Astrocyte (in vitro differentiated cells and primary cell): ENCODE data around the gene KATNB1. TPM values are rescaled to one million over a fixed set of nuclear protein-coding genes. Genes with fewer than 3 reads are reported as not detected.

ENCODE experiments used
- DNase-seq: peaks from one replicate; pipeline ENCODE4 v3.0.0-alpha.2; 2010; ENCODE audit warnings: low read depth
- FAIRE-seq: peaks from 2 replicates; lab custom pipeline; 2011; peaks lifted over from hg19 to GRCh38; lab: Jason Lieb, UNC
- H2AFZ ChIP-seq: 2 replicates; pipeline ENCODE4 v1.6.0; 2012; ENCODE audit warnings: low read depth, low read length, inconsistent platforms
- H3K27ac ChIP-seq: 2 replicates; pipeline ENCODE4 v1.5.1; 2011; ENCODE audit warnings: low read depth, low read length, inconsistent platforms
- H3K27me3 ChIP-seq: 2 replicates; pipeline ENCODE4 v1.6.0; 2011; ENCODE audit warnings: low read length, inconsistent platforms; ENCODE audit not compliant: insufficient read depth
- H3K36me3 ChIP-seq: 2 replicates; pipeline ENCODE4 v1.5.1; 2011; ENCODE audit warnings: low read length, inconsistent platforms; ENCODE audit not compliant: insufficient read depth
- H3K4me1 ChIP-seq: 2 replicates; pipeline ENCODE4 v1.5.1; 2011; ENCODE audit warnings: low read length, inconsistent platforms; ENCODE audit not compliant: insufficient read depth
- H3K4me2 ChIP-seq: 2 replicates; pipeline ENCODE4 v1.6.0; 2012; ENCODE audit warnings: low read length, inconsistent platforms
- H3K4me3 ChIP-seq: 2 replicates; pipeline ENCODE4 v1.5.1; 2011; ENCODE audit warnings: low read depth, mild to moderate bottlenecking, low read length, inconsistent platforms; ENCODE audit not compliant: insufficient read depth
- H3K79me2 ChIP-seq: 2 replicates; pipeline ENCODE4 v1.6.0; 2012; ENCODE audit warnings: mild to moderate bottlenecking, low read length, inconsistent platforms; ENCODE audit not compliant: insufficient read depth
- H3K9ac ChIP-seq: 2 replicates; pipeline ENCODE4 v1.6.0; 2012; ENCODE audit warnings: mild to moderate bottlenecking, low read length, inconsistent platforms
- H3K9me3 ChIP-seq: 2 replicates; pipeline ENCODE4 v1.5.1; 2012; ENCODE audit warnings: low read depth, mild to moderate bottlenecking, low read length, inconsistent platforms; ENCODE audit not compliant: insufficient read depth
- H4K20me1 ChIP-seq: 2 replicates; pipeline ENCODE4 v1.6.0; 2012; ENCODE audit warnings: low read length, inconsistent platforms; ENCODE audit not compliant: insufficient read depth
- H3K27ac Mint-ChIP-seq: one replicate; pipeline ENCODE4 v1.8.0; 2021; ENCODE audit warnings: mild to moderate bottlenecking, mixed read lengths; ENCODE audit not compliant: unreplicated experiment
- H3K27me3 Mint-ChIP-seq: one replicate; pipeline ENCODE4 v1.8.0; 2021; ENCODE audit warnings: low read depth, mixed read lengths; ENCODE audit not compliant: unreplicated experiment
- H3K36me3 Mint-ChIP-seq: one replicate; pipeline ENCODE4 v1.8.0; 2021; ENCODE audit warnings: low read depth, mixed read lengths; ENCODE audit not compliant: unreplicated experiment
- H3K4me1 Mint-ChIP-seq: one replicate; pipeline ENCODE4 v1.8.0; 2021; ENCODE audit warnings: low read depth, mixed read lengths; ENCODE audit not compliant: unreplicated experiment
- H3K4me3 Mint-ChIP-seq: one replicate; pipeline ENCODE4 v1.8.0; 2021; ENCODE audit warnings: mild to moderate bottlenecking, moderate library complexity, mixed read lengths; ENCODE audit not compliant: unreplicated experiment
- H3K9me3 Mint-ChIP-seq: one replicate; pipeline ENCODE4 v1.8.0; 2021; ENCODE audit warnings: mild to moderate bottlenecking, mixed read lengths; ENCODE audit not compliant: unreplicated experiment
- CTCF ChIP-seq: IDR thresholded peaks from 2 replicates; pipeline ENCODE4 v1.5.1; 2011; ENCODE audit warnings: low read depth, mild to moderate bottlenecking, inconsistent platforms, low read length, moderate library complexity; ENCODE audit not compliant: insufficient read depth
- EZH2 ChIP-seq: IDR thresholded peaks from 2 replicates; pipeline ENCODE4 v1.6.1; 2012; ENCODE audit warnings: mild to moderate bottlenecking, low read length, inconsistent platforms; ENCODE audit not compliant: insufficient read depth
- total RNA-seq: library from RNA; stranded (reverse); gene quantifications from 2 replicates; pipeline ENCODE4 v1.2.1, GENCODE V29; 2021

Gene KATNB1
- total RNA-seq, 1 donor from 2014 or later = 28.6 TPM

GRCh38 chr16:57725554-57725953 is 10.0 kb upstream of the KATNB1 start:
- H3K9me3 ChIP-seq = no peaks in the 10 kb centered on the region
- no peaks in the 10 kb centered on the region for H3K27me3 ChIP-seq
- no peak overlapping the region for H3K4me2 ChIP-seq
- H3K4me1 Mint-ChIP-seq = no peaks in the 10 kb centered on the region
- H3K79me2 ChIP-seq = no peaks in the 10 kb centered on the region
- DNase-seq = no peak
- H3K9me3 Mint-ChIP-seq = no peaks in the 10 kb centered on the region
- H3K4me3 ChIP-seq = no peak overlapping the region
- H3K36me3 ChIP-seq = no peaks in the 10 kb centered on the region
- no peak overlapping the region for H3K9ac ChIP-seq
- H3K4me1 ChIP-seq = no peaks in the 10 kb centered on the region
- no peak for TF ChIP-seq EZH2
- H3K27ac Mint-ChIP-seq = no peak overlapping the region
- H3K27me3 Mint-ChIP-seq = peaks cover 11% of the 10 kb centered on the region
- H3K36me3 Mint-ChIP-seq = no peaks in the 10 kb centered on the region
- H3K4me3 Mint-ChIP-seq = no peak overlapping the region
- no peak for FAIRE-seq
- no peak overlapping the region for H2AFZ ChIP-seq
- H3K27ac ChIP-seq = no peak overlapping the region
- no peaks in the 10 kb centered on the region for H4K20me1 ChIP-seq

GRCh38 chr16:57725976-57726375 is 9.6 kb upstream of the KATNB1 start:
- FAIRE-seq (no peak), DNase-seq (no peak)
- no peak for TF ChIP-seq CTCF
- TF ChIP-seq EZH2 = no peak
- Mint-ChIP-seq H3K27ac (no peak overlapping the region), H3K9me3 (no peaks in the 10 kb centered on the region), H3K4me3 (no peak overlapping the region), H3K36me3 (no peaks in the 10 kb centered on the region), H3K4me1 (no peaks in the 10 kb centered on the region), H3K27me3 (peaks cover 11% of the 10 kb centered on the region)
- no peaks in the 10 kb centered on the region for H3K27me3 ChIP-seq
- H3K4me2 ChIP-seq = no peak overlapping the region
- H2AFZ ChIP-seq = no peak overlapping the region
- H3K36me3 ChIP-seq = no peaks in the 10 kb centered on the region
- H3K79me2 ChIP-seq = no peaks in the 10 kb centered on the region
- H4K20me1 ChIP-seq = no peaks in the 10 kb centered on the region
- H3K4me3 ChIP-seq = no peak overlapping the region
- no peaks in the 10 kb centered on the region for H3K4me1 ChIP-seq
- H3K9ac ChIP-seq = no peak overlapping the region
- no peaks in the 10 kb centered on the region for H3K9me3 ChIP-seq
- H3K27ac ChIP-seq = no peak overlapping the region

- Mint-ChIP-seq H3K4me1 (no peaks in the 10 kb centered on the region), H3K36me3 (no peaks in the 10 kb centered on the region), H3K27ac (no peak overlapping the region), H3K4me3 (no peak overlapping the region), H3K9me3 (no peaks in the 10 kb centered on the region), H3K27me3 (peaks cover 11% of the 10 kb centered on the region)
- H3K4me1 ChIP-seq = no peaks in the 10 kb centered on the region
- no peaks in the 10 kb centered on the region for H3K27me3 ChIP-seq
- no peak overlapping the region for H3K27ac ChIP-seq
- H3K79me2 ChIP-seq = no peaks in the 10 kb centered on the region
- DNase-seq (no peak), FAIRE-seq (no peak)
- no peak overlapping the region for H3K4me2 ChIP-seq
- no peak overlapping the region for H2AFZ ChIP-seq
- H4K20me1 ChIP-seq = no peaks in the 10 kb centered on the region
- no peaks in the 10 kb centered on the region for H3K9me3 ChIP-seq
- H3K36me3 ChIP-seq = no peaks in the 10 kb centered on the region
- TF ChIP-seq CTCF = no peak
- no peak for TF ChIP-seq EZH2
- H3K9ac ChIP-seq = no peak overlapping the region
- H3K4me3 ChIP-seq = no peak overlapping the region
These were observed 9.1 kb upstream of the KATNB1 start for GRCh38 chr16:57726433-57726947.
